Measurements from ENCODE around the gene ZBTB40. TPM values are rescaled to one million over a fixed set of nuclear protein-coding genes. Genes with fewer than 3 reads are reported as not detected.
A peak's percentile ranks its signal among the peaks of the same experiment; 100 is the strongest.

ZBTB40 gene
- polyA plus RNA-seq (2013, experiment 1 of 2), result 7.7 TPM
- polyA plus RNA-seq (2013, experiment 2 of 2), result 6.9 TPM

- Histone ChIP-seq H3K9me3 (ENCODE audit: control insufficient read depth, low read length) (peaks cover 7% of the 10 kb centered on the region), H3K4me3 (ENCODE audit: extremely low read depth, insufficient read depth, low read length, poor library complexity, severe bottlenecking) (peak within 1 kb of the TSS; percentile 93), H3K4me1 (ENCODE audit: control insufficient read depth, insufficient read depth, low read length, poor library complexity, severe bottlenecking) (peaks cover 16% of the 10 kb centered on the region), H3K27ac (ENCODE audit: low read depth, low read length, severe bottlenecking) (peak within 1 kb of the TSS; percentile 86), H3K36me3 (ENCODE audit: control insufficient read depth, insufficient read depth, low read length) (no peaks in the 10 kb centered on the region)
- 0 to 2% methylated on average over 26 to 49 of the region's 68 CpGs for WGBS, 2 experiments (ENCODE audit: insufficient coverage in 2 of 2)
Observed at GRCh38 chr1:22451702-22452480, at the start of gene ZBTB40. Gene ZBTB40 (plus strand): TSS chr1:22451851. CDS start chr1:22489949, 38,098 bp downstream.

- no peaks in the 10 kb centered on the region for H3K9me3 ChIP-seq (ENCODE audit: control insufficient read depth, low read length)
- no peaks in the 10 kb centered on the region for H3K36me3 ChIP-seq (ENCODE audit: control insufficient read depth, insufficient read depth, low read length)
- H3K27ac ChIP-seq (ENCODE audit: low read depth, low read length, severe bottlenecking), result no peak overlapping the region
- 92 to 93% methylated on average over 8 to 12 of the region's 12 CpGs for WGBS, 2 experiments (ENCODE audit: insufficient coverage in 2 of 2)
- peaks cover 11% of the 10 kb centered on the region for H3K4me1 ChIP-seq (ENCODE audit: control insufficient read depth, insufficient read depth, low read length, poor library complexity, severe bottlenecking)
- no peak overlapping the region for H3K4me3 ChIP-seq (ENCODE audit: extremely low read depth, insufficient read depth, low read length, poor library complexity, severe bottlenecking)
Observed at GRCh38 chr1:22402356-22403053, 49.1 kb upstream of the ZBTB40 start.

GRCh38 chr1:22404486-22404885 is 47.2 kb upstream of the ZBTB40 start:
- Histone ChIP-seq H3K27ac (ENCODE audit: low read depth, low read length, severe bottlenecking) (no peak overlapping the region), H3K4me1 (ENCODE audit: control insufficient read depth, insufficient read depth, low read length, poor library complexity, severe bottlenecking) (peaks cover 19% of the 10 kb centered on the region), H3K4me3 (ENCODE audit: extremely low read depth, insufficient read depth, low read length, poor library complexity, severe bottlenecking) (no peak overlapping the region), H3K36me3 (ENCODE audit: control insufficient read depth, insufficient read depth, low read length) (no peaks in the 10 kb centered on the region), H3K9me3 (ENCODE audit: control insufficient read depth, low read length) (no peaks in the 10 kb centered on the region)
- 80% methylated on average over 1 to 2 of the region's 5 CpGs for WGBS, 2 experiments (ENCODE audit: insufficient coverage in 2 of 2)

GRCh38 chr1:22406722-22407495 is 44.7 kb upstream of the ZBTB40 start:
- WGBS, 2 experiments (ENCODE audit: insufficient coverage in 2 of 2), result 78 to 90% methylated on average over 7 to 10 of the region's 13 CpGs
- H3K4me3 ChIP-seq (ENCODE audit: extremely low read depth, insufficient read depth, low read length, poor library complexity, severe bottlenecking), result no peak overlapping the region
- H3K36me3 ChIP-seq (ENCODE audit: control insufficient read depth, insufficient read depth, low read length), result no peaks in the 10 kb centered on the region
- H3K4me1 ChIP-seq (ENCODE audit: control insufficient read depth, insufficient read depth, low read length, poor library complexity, severe bottlenecking), result peaks cover 19% of the 10 kb centered on the region
- no peaks in the 10 kb centered on the region for H3K9me3 ChIP-seq (ENCODE audit: control insufficient read depth, low read length)
- H3K27ac ChIP-seq (ENCODE audit: low read depth, low read length, severe bottlenecking), result no peak overlapping the region

GRCh38 chr1:22408230-22408629 is 43.4 kb upstream of the ZBTB40 start:
- H3K27ac ChIP-seq (ENCODE audit: low read depth, low read length, severe bottlenecking), result no peak overlapping the region
- WGBS, 2 experiments (ENCODE audit: insufficient coverage in 2 of 2), result 86 to 94% methylated on average over 2 to 3 of the region's 3 CpGs
- no peaks in the 10 kb centered on the region for H3K36me3 ChIP-seq (ENCODE audit: control insufficient read depth, insufficient read depth, low read length)
- no peaks in the 10 kb centered on the region for H3K9me3 ChIP-seq (ENCODE audit: control insufficient read depth, low read length)
- H3K4me1 ChIP-seq (ENCODE audit: control insufficient read depth, insufficient read depth, low read length, poor library complexity, severe bottlenecking), result peaks cover 28% of the 10 kb centered on the region
- H3K4me3 ChIP-seq (ENCODE audit: extremely low read depth, insufficient read depth, low read length, poor library complexity, severe bottlenecking), result no peak overlapping the region

GRCh38 chr1:22410401-22410800 is 41.2 kb upstream of the ZBTB40 start:
- Histone ChIP-seq H3K4me1 (ENCODE audit: control insufficient read depth, insufficient read depth, low read length, poor library complexity, severe bottlenecking) (peaks cover 31% of the 10 kb centered on the region), H3K36me3 (ENCODE audit: control insufficient read depth, insufficient read depth, low read length) (no peaks in the 10 kb centered on the region), H3K9me3 (ENCODE audit: control insufficient read depth, low read length) (no peaks in the 10 kb centered on the region), H3K4me3 (ENCODE audit: extremely low read depth, insufficient read depth, low read length, poor library complexity, severe bottlenecking) (no peak overlapping the region), H3K27ac (ENCODE audit: low read depth, low read length, severe bottlenecking) (no peak overlapping the region)
- 79 to 89% methylated on average over 2 to 3 of the region's 3 CpGs for WGBS, 2 experiments (ENCODE audit: insufficient coverage in 2 of 2)

- no peak overlapping the region for H3K27ac ChIP-seq (ENCODE audit: low read depth, low read length, severe bottlenecking)
- WGBS, 2 experiments (ENCODE audit: insufficient coverage in 2 of 2), result 94 to 97% methylated on average over 7 to 10 of the region's 10 CpGs
Observed at GRCh38 chr1:22410928-22411495, 40.6 kb upstream of the ZBTB40 start.

GRCh38 chr1:22411589-22411988 is 40.1 kb upstream of the ZBTB40 start:
- no peaks in the 10 kb centered on the region for H3K36me3 ChIP-seq (ENCODE audit: control insufficient read depth, insufficient read depth, low read length)
- no peaks in the 10 kb centered on the region for H3K9me3 ChIP-seq (ENCODE audit: control insufficient read depth, low read length)
- H3K27ac ChIP-seq (ENCODE audit: low read depth, low read length, severe bottlenecking), result no peak overlapping the region
- peaks cover 29% of the 10 kb centered on the region for H3K4me1 ChIP-seq (ENCODE audit: control insufficient read depth, insufficient read depth, low read length, poor library complexity, severe bottlenecking)
- no peak overlapping the region for H3K4me3 ChIP-seq (ENCODE audit: extremely low read depth, insufficient read depth, low read length, poor library complexity, severe bottlenecking)
- 95 to 100% methylated on average over 1 of the region's 1 CpG for WGBS, 2 experiments (ENCODE audit: insufficient coverage in 2 of 2)

More at GRCh38 chr1:22410928-22411495, 40.6 kb upstream of the ZBTB40 start:
- H3K9me3 ChIP-seq (ENCODE audit: control insufficient read depth, low read length), result no peaks in the 10 kb centered on the region
- no peak overlapping the region for H3K4me3 ChIP-seq (ENCODE audit: extremely low read depth, insufficient read depth, low read length, poor library complexity, severe bottlenecking)
- no peaks in the 10 kb centered on the region for H3K36me3 ChIP-seq (ENCODE audit: control insufficient read depth, insufficient read depth, low read length)
- peaks cover 31% of the 10 kb centered on the region for H3K4me1 ChIP-seq (ENCODE audit: control insufficient read depth, insufficient read depth, low read length, poor library complexity, severe bottlenecking)

GRCh38 chr1:22412932-22413727 is 38.5 kb upstream of the ZBTB40 start:
- no peak overlapping the region for H3K27ac ChIP-seq (ENCODE audit: low read depth, low read length, severe bottlenecking)
- 67 to 84% methylated on average over 3 to 4 of the region's 8 CpGs for WGBS, 2 experiments (ENCODE audit: insufficient coverage in 2 of 2)
- no peaks in the 10 kb centered on the region for H3K9me3 ChIP-seq (ENCODE audit: control insufficient read depth, low read length)
- H3K36me3 ChIP-seq (ENCODE audit: control insufficient read depth, insufficient read depth, low read length), result no peaks in the 10 kb centered on the region
- no peak overlapping the region for H3K4me3 ChIP-seq (ENCODE audit: extremely low read depth, insufficient read depth, low read length, poor library complexity, severe bottlenecking)
- H3K4me1 ChIP-seq (ENCODE audit: control insufficient read depth, insufficient read depth, low read length, poor library complexity, severe bottlenecking), result peaks cover 17% of the 10 kb centered on the region

GRCh38 chr1:22413799-22414198 is 37.9 kb upstream of the ZBTB40 start:
- no peaks in the 10 kb centered on the region for H3K9me3 ChIP-seq (ENCODE audit: control insufficient read depth, low read length)
- H3K27ac ChIP-seq (ENCODE audit: low read depth, low read length, severe bottlenecking), result no peak overlapping the region
- WGBS, 2 experiments (ENCODE audit: insufficient coverage in 2 of 2), result 0% methylated on average over 1 of the region's 1 CpG
- H3K4me1 ChIP-seq (ENCODE audit: control insufficient read depth, insufficient read depth, low read length, poor library complexity, severe bottlenecking), result peaks cover 20% of the 10 kb centered on the region
- no peak overlapping the region for H3K4me3 ChIP-seq (ENCODE audit: extremely low read depth, insufficient read depth, low read length, poor library complexity, severe bottlenecking)
- no peaks in the 10 kb centered on the region for H3K36me3 ChIP-seq (ENCODE audit: control insufficient read depth, insufficient read depth, low read length)

Data from mesodermal cell (in vitro differentiated cells).